OCI-LY7 (cell line): ENCODE measurements around the gene ARMC12. TPM values are rescaled to one million over a fixed set of nuclear protein-coding genes. Genes with fewer than 3 reads are reported as not detected.
A peak's percentile ranks its signal among the peaks of the same experiment; 100 is the strongest.

Experiments
- BruUV-seq: library from RNA; stranded (reverse); fragments of 400-500 nt; replicated peaks from 2 replicates; lab custom pipeline; 2021; lab: Mats Ljungman, UMichigan
- CTCF ChIA-PET: fragments of 300-600 bp; sonication (Branson Sonifier 250); formaldehyde crosslinking; loops from one replicate; lab custom pipeline; 2022; ENCODE audit warnings: antibody characterized with exemption; ENCODE audit not compliant: unreplicated experiment; lab: Charles Lee
- POLR2A ChIA-PET: fragments of 300-600 bp; sonication (Branson Sonifier 250); formaldehyde crosslinking; loops from one replicate; lab custom pipeline; 2022; ENCODE audit warnings: antibody characterized with exemption; lab: Charles Lee
- DNase-seq: peaks from one replicate; pipeline ENCODE4 v3.0.0-alpha.2; 2015; ENCODE audit warnings: low spot score
- H2AFZ ChIP-seq: fragments of 200-600 bp; sonication (generic), shearing (Covaris generic); 2 replicates; pipeline ENCODE4 v1.6.1; 2014; ENCODE audit warnings: mild to moderate bottlenecking, antibody characterized with exemption, low read length, moderate library complexity
- H3K27ac ChIP-seq: fragments of 200-600 bp; sonication (generic); 2 replicates; pipeline ENCODE4 v1.5.1; 2014; ENCODE audit warnings: mixed run types, low read depth, mild to moderate bottlenecking, moderate library complexity, low read length, inconsistent platforms; ENCODE audit not compliant: poor library complexity, severe bottlenecking
- H3K36me3 ChIP-seq: fragments of 200-600 bp; sonication (generic); 2 replicates; pipeline ENCODE4 v1.6.1; 2014; ENCODE audit warnings: mild to moderate bottlenecking, antibody characterized with exemption, low read length, moderate library complexity, mixed read lengths; ENCODE audit not compliant: insufficient read depth
- H3K4me1 ChIP-seq: fragments of 200-600 bp; sonication (generic); 2 replicates; pipeline ENCODE4 v1.5.1; 2014; ENCODE audit warnings: mild to moderate bottlenecking, low read length; ENCODE audit not compliant: insufficient read depth, poor library complexity, severe bottlenecking
- H3K4me2 ChIP-seq: fragments of 200-600 bp; sonication (generic); 2 replicates; pipeline ENCODE4 v1.6.1; 2014; ENCODE audit warnings: mild to moderate bottlenecking, low read length
- H3K4me3 ChIP-seq: fragments of 200-600 bp; sonication (generic); 2 replicates; pipeline ENCODE4 v1.5.1; 2014; ENCODE audit warnings: mild to moderate bottlenecking, low read depth, low read length; ENCODE audit not compliant: poor library complexity, severe bottlenecking
- H3K79me2 ChIP-seq: fragments of 200-600 bp; sonication (generic); 2 replicates; pipeline ENCODE4 v1.6.1; 2016; ENCODE audit warnings: low read depth, mild to moderate bottlenecking, low read length, moderate library complexity, mixed read lengths; ENCODE audit not compliant: insufficient read depth
- H3K9me2 ChIP-seq: fragments of 200-600 bp; sonication (generic); 2 replicates; pipeline ENCODE4 v1.6.1; 2016; ENCODE audit warnings: mild to moderate bottlenecking, low read length, mixed read lengths; ENCODE audit not compliant: insufficient read depth
- H3K9me3 ChIP-seq: fragments of 200-600 bp; sonication (generic); 2 replicates; pipeline ENCODE4 v1.6.1; 2014; ENCODE audit warnings: mild to moderate bottlenecking, mixed run types, low read length, mixed read lengths
- H4K20me1 ChIP-seq: fragments of 200-600 bp; sonication (generic); 2 replicates; pipeline ENCODE4 v1.6.1; 2014; ENCODE audit warnings: mild to moderate bottlenecking, antibody characterized with exemption, low read length, moderate library complexity, mixed read lengths; ENCODE audit not compliant: insufficient read depth
- EZH2phosphoT487 ChIP-seq: fragments of 200-600 bp; sonication (generic); IDR thresholded peaks from 2 replicates; pipeline ENCODE4 v1.6.1; 2018; ENCODE audit warnings: low read depth, borderline replicate concordance, mild to moderate bottlenecking, mixed run types, antibody characterized with exemption, low read length, moderate library complexity, mixed read lengths
- intact Hi-C: fragments of 100-400 bp; cut with micrococcal nuclease; formaldehyde crosslinking; loops from one replicate; pipeline ENCODE4 v1.10.0; 2022; ENCODE audit not compliant: unreplicated experiment
- total RNA-seq, 2 experiments: library from RNA; depleted of rRNA in 1 of 2; stranded (reverse); fragments of >200 nt in 1 of 2; shearing (Covaris generic) in 1 of 2; gene quantifications; 2 replicates each; pipeline ENCODE4 v1.2.3, GENCODE V29; 2014 to 2022
- TF ChIP-seq, protein P1 (sequence below): fragments of 200-600 bp; sonication (generic); conservative IDR thresholded peaks from 2 replicates; pipeline ENCODE4 v1.5.1; 2014; ENCODE audit warnings: mild to moderate bottlenecking, antibody characterized with exemption, low read length, moderate library complexity, mixed read lengths

Gene ARMC12
- total RNA-seq, 2 experiments from 2014 or later, result 3.4 to 4.9 TPM

DNA sequence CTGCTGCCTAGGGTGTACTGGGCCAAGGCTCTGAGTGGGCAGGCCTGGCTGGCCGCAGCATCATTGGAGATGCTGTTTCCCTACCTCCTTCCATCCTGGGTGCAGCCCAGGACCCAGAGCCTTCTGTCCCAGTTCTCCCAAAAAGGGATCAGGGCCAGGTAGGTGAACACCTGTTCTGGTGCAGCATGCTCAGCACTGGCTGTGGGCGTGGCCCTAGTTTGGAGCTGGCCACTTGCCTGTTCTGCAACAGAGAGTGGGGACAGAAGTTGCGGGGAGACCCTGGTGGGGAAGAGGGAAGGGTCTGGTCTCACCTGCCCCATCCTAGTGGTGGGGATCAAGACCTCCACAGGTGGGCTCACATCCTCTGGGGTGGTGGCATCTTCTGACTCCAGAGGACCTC, 1.4 kb upstream of the ARMC12 start:
- H3K4me3 ChIP-seq, result no peak overlapping the region
- no peaks in the 10 kb centered on the region for H3K9me2 ChIP-seq
- TF ChIP-seq, protein P1, sequence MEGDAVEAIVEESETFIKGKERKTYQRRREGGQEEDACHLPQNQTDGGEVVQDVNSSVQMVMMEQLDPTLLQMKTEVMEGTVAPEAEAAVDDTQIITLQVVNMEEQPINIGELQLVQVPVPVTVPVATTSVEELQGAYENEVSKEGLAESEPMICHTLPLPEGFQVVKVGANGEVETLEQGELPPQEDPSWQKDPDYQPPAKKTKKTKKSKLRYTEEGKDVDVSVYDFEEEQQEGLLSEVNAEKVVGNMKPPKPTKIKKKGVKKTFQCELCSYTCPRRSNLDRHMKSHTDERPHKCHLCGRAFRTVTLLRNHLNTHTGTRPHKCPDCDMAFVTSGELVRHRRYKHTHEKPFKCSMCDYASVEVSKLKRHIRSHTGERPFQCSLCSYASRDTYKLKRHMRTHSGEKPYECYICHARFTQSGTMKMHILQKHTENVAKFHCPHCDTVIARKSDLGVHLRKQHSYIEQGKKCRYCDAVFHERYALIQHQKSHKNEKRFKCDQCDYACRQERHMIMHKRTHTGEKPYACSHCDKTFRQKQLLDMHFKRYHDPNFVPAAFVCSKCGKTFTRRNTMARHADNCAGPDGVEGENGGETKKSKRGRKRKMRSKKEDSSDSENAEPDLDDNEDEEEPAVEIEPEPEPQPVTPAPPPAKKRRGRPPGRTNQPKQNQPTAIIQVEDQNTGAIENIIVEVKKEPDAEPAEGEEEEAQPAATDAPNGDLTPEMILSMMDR, result no peak
- TF ChIP-seq EZH2phosphoT487, result no peak
- peak overlapping the region; percentile 63 for H3K4me2 ChIP-seq
- no peaks in the 10 kb centered on the region for H3K79me2 ChIP-seq
- POLR2A ChIA-PET, result interaction anchor here (1.3 kb wide), 1 partner anchor 8 kb away, joined by 3 read pairs; no protein-coding TSS in a partner anchor
- H3K9me3 ChIP-seq, result no peaks in the 10 kb centered on the region
- no peak for DNase-seq
- intact Hi-C loops, result no loop called here
- no peaks in the 10 kb centered on the region for H3K36me3 ChIP-seq
- CTCF ChIA-PET, result interaction anchor here (0.9 kb wide), 1 partner anchor 143 kb away, joined by 3 read pairs; no protein-coding TSS in a partner anchor
- no TSS peak for BruUV-seq
- H4K20me1 ChIP-seq, result no peaks in the 10 kb centered on the region
- no peak overlapping the region for H2AFZ ChIP-seq
- no peak overlapping the region for H3K27ac ChIP-seq
- H3K4me1 ChIP-seq, result peaks cover 50% of the 10 kb centered on the region

GRCh38 chr6:35736253-35736894, 458 bp upstream of the ARMC12 start:
- Histone ChIP-seq H4K20me1 (no peaks in the 10 kb centered on the region), H2AFZ (peak overlapping the region; percentile 90; the same call in 1 of the 2 replicates), H3K4me2 (peak overlapping the region; percentile 63), H3K4me1 (peaks cover 42% of the 10 kb centered on the region), H3K9me3 (no peaks in the 10 kb centered on the region), H3K27ac (peak overlapping the region; percentile 12), H3K79me2 (no peaks in the 10 kb centered on the region), H3K36me3 (no peaks in the 10 kb centered on the region), H3K9me2 (no peaks in the 10 kb centered on the region), H3K4me3 (peak overlapping the region; percentile 49)
- intact Hi-C loops, result loop anchor here (1.0 kb wide), 1 partner anchor 152 kb away; no protein-coding TSS in a partner anchor
- POLR2A ChIA-PET, result interaction anchor here (0.6 to 1.3 kb wide), 4 partner anchors 9 to 142 kb away, joined by 3 to 5 read pairs (median 3); no protein-coding TSS in a partner anchor
- TF ChIP-seq, protein P1, result peak; percentile 98
- no peak for TF ChIP-seq EZH2phosphoT487
- DNase-seq, result peak; percentile 85
- no TSS peak for BruUV-seq
- CTCF ChIA-PET, result interaction anchor here (0.9 to 1.5 kb wide), 7 partner anchors 19 to 222 kb away, joined by 3 to 12 read pairs (median 3); no protein-coding TSS in a partner anchor
